ENCODE results near the gene OTX1. TPM values are rescaled to one million over a fixed set of nuclear protein-coding genes. Genes with fewer than 3 reads are reported as not detected.

OTX1 gene
- polyA plus RNA-seq, 1 donor from 2014 or later = not detected

DNA sequence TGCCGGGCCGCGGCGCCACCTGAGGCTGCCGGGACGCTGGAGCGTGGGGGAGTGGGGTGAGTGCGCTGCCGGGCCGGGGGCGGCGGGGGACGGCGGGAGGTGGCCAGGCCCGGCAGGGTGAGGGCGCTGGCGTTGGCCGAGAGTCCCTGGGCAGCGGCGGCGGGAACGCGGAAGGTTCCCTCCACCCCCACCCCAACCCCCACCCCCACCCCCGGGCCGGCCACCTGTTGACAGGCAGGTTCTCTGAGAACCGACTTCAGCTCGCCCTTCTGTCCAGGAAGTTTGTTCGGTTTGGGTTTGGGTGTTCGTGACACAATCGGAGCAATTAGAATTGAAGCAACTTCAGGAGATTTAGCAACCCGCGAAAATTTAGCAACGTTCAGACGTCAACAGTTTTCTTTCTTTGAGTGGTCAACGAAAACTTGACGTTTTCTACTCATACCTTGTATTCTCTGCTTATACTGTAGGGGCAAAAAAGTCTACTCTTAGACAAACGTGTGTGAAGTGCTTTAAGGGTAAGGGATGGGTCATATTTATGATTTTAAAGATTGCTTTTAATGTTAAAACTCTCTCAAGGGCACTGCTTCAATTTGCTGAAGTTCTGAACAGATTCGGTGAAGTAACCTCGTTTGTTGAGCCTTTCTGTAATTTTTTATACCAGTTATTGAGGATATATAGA lies 9.3 kb downstream of the OTX1 start:
- Histone ChIP-seq H3K36me3 (ENCODE audit: insufficient read depth, low read length) (no peaks in the 10 kb centered on the region), H3F3A (ENCODE audit: insufficient read depth, low read length, poor library complexity, severe bottlenecking) (no peaks in the 10 kb centered on the region), H3K4me3 (ENCODE audit: low read length) (no peak overlapping the region), H4K20me1 (ENCODE audit: insufficient read depth) (no peaks in the 10 kb centered on the region), H3K27ac (ENCODE audit: low read length) (no peak overlapping the region), H3K27me3 (ENCODE audit: insufficient read depth, low read depth, low read length) (peaks cover 70% of the 10 kb centered on the region), H3K9ac (ENCODE audit: low read length) (no peak overlapping the region), H2AFZ (ENCODE audit: low read depth, low read length) (no peak overlapping the region), H3K9me2 (ENCODE audit: insufficient read depth, low read length) (no peaks in the 10 kb centered on the region), H3K4me2 (ENCODE audit: low read length) (no peak overlapping the region), H3K9me3 (ENCODE audit: low read length) (peaks cover 13% of the 10 kb centered on the region), H3K79me2 (replicated peaks; ENCODE audit: insufficient read depth, low read length) (no peaks in the 10 kb centered on the region)
- TF ChIP-seq REST (IDR thresholded peaks at IDR 0.05; ENCODE audit: borderline replicate concordance) (no peak), POLR2AphosphoS5 (IDR thresholded peaks at IDR 0.05) (peak; percentile 45)

DNA sequence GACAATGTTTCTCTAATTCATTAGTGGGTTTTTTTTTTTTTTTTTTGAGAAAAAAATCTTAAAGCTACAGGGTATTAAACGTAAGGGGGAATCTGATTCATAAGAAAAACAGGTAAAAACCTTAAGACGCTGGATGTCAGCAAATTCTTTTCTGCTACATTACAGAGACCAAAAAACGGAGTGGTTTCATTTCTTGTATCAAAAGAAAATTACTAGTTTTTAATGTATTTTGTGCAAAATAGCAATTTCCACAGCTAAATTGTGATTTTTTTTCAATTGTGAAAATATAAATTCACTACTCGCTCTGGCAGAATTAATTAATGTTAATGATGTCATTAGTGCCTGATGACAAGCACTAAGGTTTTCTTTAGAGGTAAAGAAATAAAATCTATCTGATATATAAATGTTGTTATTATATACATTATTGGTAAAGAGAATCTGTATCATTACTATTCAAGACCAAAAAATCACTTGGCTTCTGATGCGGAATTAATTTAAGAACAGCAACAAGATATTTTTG lies 9.9 kb downstream of the OTX1 start:
- Histone ChIP-seq H3K9me3 (ENCODE audit: low read length) (peaks cover 7% of the 10 kb centered on the region), H3K4me2 (ENCODE audit: low read length) (no peak overlapping the region), H4K20me1 (ENCODE audit: insufficient read depth) (no peaks in the 10 kb centered on the region), H3K9ac (ENCODE audit: low read length) (no peak overlapping the region), H3F3A (ENCODE audit: insufficient read depth, low read length, poor library complexity, severe bottlenecking) (no peaks in the 10 kb centered on the region), H2AFZ (ENCODE audit: low read depth, low read length) (no peak overlapping the region), H3K27me3 (ENCODE audit: insufficient read depth, low read depth, low read length) (peaks cover 64% of the 10 kb centered on the region), H3K36me3 (ENCODE audit: insufficient read depth, low read length) (no peaks in the 10 kb centered on the region), H3K27ac (ENCODE audit: low read length) (no peak overlapping the region), H3K9me2 (ENCODE audit: insufficient read depth, low read length) (no peaks in the 10 kb centered on the region), H3K79me2 (replicated peaks; ENCODE audit: insufficient read depth, low read length) (no peaks in the 10 kb centered on the region), H3K4me3 (ENCODE audit: low read length) (no peak overlapping the region)
- no peak for TF ChIP-seq MXI1 (conservative IDR thresholded peaks at IDR 0.05; ENCODE audit: poor library complexity, severe bottlenecking)
- TF ChIP-seq EP300 (conservative IDR thresholded peaks at IDR 0.05; ENCODE audit: poor library complexity, severe bottlenecking) = no peak
- TF ChIP-seq TAF1 (IDR thresholded peaks at IDR 0.05; ENCODE audit: low read depth) = no peak
- no peak for TF ChIP-seq CTCF (IDR thresholded peaks at IDR 0.05; ENCODE audit: poor library complexity, severe bottlenecking)
- no peak for TF ChIP-seq RAD21 (conservative IDR thresholded peaks at IDR 0.05)
- TF ChIP-seq POLR2AphosphoS5 (IDR thresholded peaks at IDR 0.05) = no peak
- no peak for TF ChIP-seq EZH2 (IDR thresholded peaks at IDR 0.05; ENCODE audit: borderline replicate concordance, insufficient read depth, low read length, poor library complexity, severe bottlenecking)
- TF ChIP-seq SMC3 (conservative IDR thresholded peaks at IDR 0.05; ENCODE audit: poor library complexity) = no peak
- TF ChIP-seq REST (IDR thresholded peaks at IDR 0.05; ENCODE audit: borderline replicate concordance) = no peak
